ENCODE results near the gene SURF1. TPM values are rescaled to one million over a fixed set of nuclear protein-coding genes. Genes with fewer than 3 reads are reported as not detected.

The SURF1 gene
- total RNA-seq, 4 donors from 2014 or later = 20.1 to 54.3 (median 36.3) TPM

DNA sequence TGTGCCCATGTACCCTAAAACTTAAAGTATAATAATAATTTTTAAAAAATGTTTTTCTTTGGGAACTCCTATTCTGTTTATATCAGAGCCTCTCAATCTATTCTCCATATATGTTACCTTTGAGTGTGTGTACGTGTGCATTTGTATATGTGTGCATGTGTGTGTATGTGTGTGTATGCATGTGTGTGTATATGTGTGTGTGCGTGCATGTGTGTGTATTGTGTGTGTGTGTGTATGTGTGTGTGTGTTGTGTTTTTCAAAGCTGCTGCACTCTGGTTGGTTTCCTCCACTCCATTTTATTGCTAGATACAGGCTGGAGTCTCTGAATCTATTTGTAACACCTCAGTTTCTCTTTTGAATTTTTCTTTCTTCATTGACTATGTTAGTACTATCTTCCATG is 40.3 kb downstream of the SURF1 start:
- WGBS, 2 donors = 53 to 74% methylated on average over 2 of the region's 2 CpGs

DNA sequence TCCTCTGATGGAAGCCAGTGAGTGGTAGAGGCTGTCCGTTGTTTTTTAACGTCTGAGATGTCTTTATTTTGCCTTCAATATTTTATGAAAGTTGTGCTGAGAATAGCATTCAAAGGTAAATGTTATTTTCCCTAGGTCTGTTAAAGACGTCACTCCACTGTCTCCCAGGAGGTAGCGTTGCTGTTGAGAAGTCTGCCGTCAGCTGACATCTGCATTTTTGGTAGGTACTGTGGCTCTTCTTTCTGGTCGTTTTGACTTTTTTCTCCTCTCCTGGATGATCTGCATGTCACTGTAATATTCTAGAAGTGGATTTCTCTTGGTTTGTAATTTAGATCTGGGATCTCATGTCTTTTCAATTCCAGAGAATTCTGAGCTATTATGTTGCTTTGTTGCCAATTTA is 46.7 kb downstream of the SURF1 start:
- no peak for DNase-seq (ENCODE audit: low spot score in 2 of 2)
- 85 to 89% methylated on average over 6 of the region's 6 CpGs for WGBS, 2 donors
- H3K4me3 ChIP-seq (ENCODE audit: low read depth, poor library complexity, severe bottlenecking) = no peak overlapping the region
- TF ChIP-seq, protein P1, sequence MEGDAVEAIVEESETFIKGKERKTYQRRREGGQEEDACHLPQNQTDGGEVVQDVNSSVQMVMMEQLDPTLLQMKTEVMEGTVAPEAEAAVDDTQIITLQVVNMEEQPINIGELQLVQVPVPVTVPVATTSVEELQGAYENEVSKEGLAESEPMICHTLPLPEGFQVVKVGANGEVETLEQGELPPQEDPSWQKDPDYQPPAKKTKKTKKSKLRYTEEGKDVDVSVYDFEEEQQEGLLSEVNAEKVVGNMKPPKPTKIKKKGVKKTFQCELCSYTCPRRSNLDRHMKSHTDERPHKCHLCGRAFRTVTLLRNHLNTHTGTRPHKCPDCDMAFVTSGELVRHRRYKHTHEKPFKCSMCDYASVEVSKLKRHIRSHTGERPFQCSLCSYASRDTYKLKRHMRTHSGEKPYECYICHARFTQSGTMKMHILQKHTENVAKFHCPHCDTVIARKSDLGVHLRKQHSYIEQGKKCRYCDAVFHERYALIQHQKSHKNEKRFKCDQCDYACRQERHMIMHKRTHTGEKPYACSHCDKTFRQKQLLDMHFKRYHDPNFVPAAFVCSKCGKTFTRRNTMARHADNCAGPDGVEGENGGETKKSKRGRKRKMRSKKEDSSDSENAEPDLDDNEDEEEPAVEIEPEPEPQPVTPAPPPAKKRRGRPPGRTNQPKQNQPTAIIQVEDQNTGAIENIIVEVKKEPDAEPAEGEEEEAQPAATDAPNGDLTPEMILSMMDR (IDR thresholded peaks at IDR 0.05) = no peak
- intact Hi-C loops (cut with DNase I; ENCODE audit: low total_unique reads) = no loop called here

More for the DNA sequence above, 40.3 kb downstream of the SURF1 start:
- TF ChIP-seq POLR2A (IDR thresholded peaks at IDR 0.05) = no peak
- TF ChIP-seq, protein P1 (IDR thresholded peaks at IDR 0.05) = no peak
- intact Hi-C loops (cut with DNase I; ENCODE audit: low total_unique reads) = no loop called here
- no peak overlapping the region for H3K4me3 ChIP-seq (ENCODE audit: low read depth, poor library complexity, severe bottlenecking)
- no peak for DNase-seq (ENCODE audit: low spot score in 2 of 2)

DNA sequence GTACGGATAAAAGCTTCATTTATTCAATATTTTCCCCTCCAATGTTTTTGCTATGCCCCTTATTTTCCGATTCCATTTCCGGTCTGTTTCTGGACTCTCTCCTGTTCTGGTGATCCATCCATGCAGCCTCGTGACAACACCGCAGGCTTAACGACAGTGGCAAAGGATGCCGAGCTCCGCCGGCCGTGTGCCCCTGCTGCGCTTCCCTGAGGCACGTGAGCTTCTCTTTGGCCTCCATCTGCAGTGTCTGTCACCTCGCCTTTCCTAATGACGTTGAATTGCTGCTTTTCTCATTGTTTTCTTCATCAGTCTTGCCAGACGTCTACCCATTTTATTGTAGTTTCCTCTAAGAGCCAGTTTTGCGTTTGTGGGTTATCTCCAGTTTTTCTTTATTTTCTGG is 49.0 kb downstream of the SURF1 start:
- WGBS, 2 donors = 67 to 71% methylated on average over 16 of the region's 16 CpGs
- peak in 1 of 2 donors; percentile 13 for DNase-seq (ENCODE audit: low spot score in 2 of 2)
- intact Hi-C loops (cut with DNase I; ENCODE audit: low total_unique reads) = no loop called here
- no peak overlapping the region for H3K4me3 ChIP-seq (ENCODE audit: low read depth, poor library complexity, severe bottlenecking)
- TF ChIP-seq, protein P1 (IDR thresholded peaks at IDR 0.05) = no peak
- TF ChIP-seq POLR2A (IDR thresholded peaks at IDR 0.05) = no peak

DNA sequence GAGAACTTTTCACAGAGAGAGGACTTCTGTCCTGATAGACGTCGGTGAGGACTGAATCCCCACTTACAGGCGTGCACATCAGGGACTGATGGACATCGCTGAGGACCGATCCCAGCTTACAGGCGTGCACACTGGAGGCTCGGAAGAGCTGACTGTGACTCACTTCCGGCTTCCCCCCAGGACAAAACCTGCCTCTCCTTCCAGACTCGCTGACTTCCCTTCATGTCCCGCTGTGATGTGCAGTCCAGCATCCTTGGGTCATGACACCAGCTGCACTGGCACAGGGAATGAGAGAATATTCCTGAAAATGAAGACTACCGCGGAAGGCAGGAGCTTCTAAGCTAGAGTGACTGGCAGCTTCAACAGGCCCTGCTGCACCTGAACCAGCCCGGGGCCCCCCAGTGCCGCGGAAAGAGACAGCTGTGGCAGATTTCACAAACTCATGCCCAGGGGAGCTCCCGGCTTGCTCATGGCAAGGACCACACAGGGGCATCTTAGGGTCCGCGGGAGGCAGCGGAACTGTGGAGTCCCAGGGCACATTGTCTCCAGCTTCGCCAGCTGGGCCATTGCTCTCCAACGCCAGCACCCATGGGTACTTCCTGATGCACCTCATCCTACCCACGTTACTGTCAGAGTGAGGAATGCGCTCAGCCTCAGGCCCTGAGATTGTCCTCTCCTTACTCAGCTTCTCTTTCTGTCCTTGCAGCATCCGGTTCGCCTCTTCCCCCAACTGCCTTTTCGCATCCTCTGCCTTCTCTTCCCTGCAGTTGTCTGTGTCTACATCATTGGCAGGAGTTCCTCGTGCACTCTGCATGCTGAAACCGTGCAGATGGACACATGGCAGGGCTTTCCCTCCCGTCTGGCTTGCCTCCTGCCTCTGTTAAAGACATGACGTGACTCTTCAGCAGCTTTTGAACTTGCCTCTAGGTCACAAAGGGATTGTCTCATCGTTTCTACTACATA is 49.8 kb downstream of the SURF1 start:
- intact Hi-C loops (cut with DNase I; ENCODE audit: low total_unique reads) = no loop called here
- DNase-seq (ENCODE audit: low spot score in 2 of 2) = peak in 1 of 2 donors; percentile 67
- 64 to 69% methylated on average over 31 of the region's 31 CpGs for WGBS, 2 donors
- no peak overlapping the region for H3K4me3 ChIP-seq (ENCODE audit: low read depth, poor library complexity, severe bottlenecking)
- TF ChIP-seq POLR2A (IDR thresholded peaks at IDR 0.05) = no peak
- TF ChIP-seq, protein P1 (IDR thresholded peaks at IDR 0.05) = no peak

DNA sequence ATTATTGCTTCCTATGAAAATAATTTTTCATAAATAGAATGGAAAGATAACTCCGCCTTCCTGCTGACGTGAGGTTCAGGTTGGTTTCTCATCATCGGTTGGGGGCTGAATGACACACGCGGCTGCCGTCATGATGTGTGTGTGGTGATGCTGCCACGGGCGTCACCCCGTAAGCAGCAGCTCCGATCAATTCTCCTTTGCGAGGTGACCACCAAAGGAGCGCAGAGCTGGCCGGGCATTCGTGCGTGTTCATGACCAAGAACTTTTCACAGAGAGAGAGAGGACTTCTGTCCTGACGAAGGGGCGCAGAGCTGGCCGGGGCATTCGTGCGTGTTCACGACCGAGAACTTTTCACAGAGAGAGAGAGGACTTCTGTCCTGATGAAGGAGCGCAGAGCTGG is 50.6 kb downstream of the SURF1 start:
- DNase-seq (ENCODE audit: low spot score in 2 of 2) = peak in 1 of 2 donors; percentile 39
- TF ChIP-seq, protein P1 (IDR thresholded peaks at IDR 0.05) = no peak
- no peak for TF ChIP-seq POLR2A (IDR thresholded peaks at IDR 0.05)
- no peak overlapping the region for H3K4me3 ChIP-seq (ENCODE audit: low read depth, poor library complexity, severe bottlenecking)
- intact Hi-C loops (cut with DNase I; ENCODE audit: low total_unique reads) = no loop called here
- 79 to 81% methylated on average over 23 of the region's 23 CpGs for WGBS, 2 donors
